Glomerular visceral epithelial cell (primary cell): ENCODE results near the gene HLA-F.

Experiments
- DNase-seq: peaks from one replicate; pipeline ENCODE4 v3.0.0-alpha.2; 2016; ENCODE audit errors: extremely low spot score

Gene HLA-F

GRCh38 chr6:29723262-29723665, at the start of gene HLA-F:
Gene HLA-F, plus strand, starts transcription at chr6:29723434. Its CDS starts 30 bp downstream, at chr6:29723464.
- peak; percentile 84 for DNase-seq

- no peak for DNase-seq
Observed at GRCh38 chr6:29674008-29674407, 49.2 kb upstream of the HLA-F start.

GRCh38 chr6:29675561-29675960, 47.7 kb upstream of the HLA-F start:
- no peak for DNase-seq

GRCh38 chr6:29676981-29677601, 46.1 kb upstream of the HLA-F start:
- peak; percentile 20 for DNase-seq

GRCh38 chr6:29678114-29678513, 45.1 kb upstream of the HLA-F start:
- no peak for DNase-seq

- no peak for DNase-seq
Observed at GRCh38 chr6:29679962-29680361, 43.3 kb upstream of the HLA-F start.

GRCh38 chr6:29680416-29680815, 42.8 kb upstream of the HLA-F start:
- no peak for DNase-seq

- no peak for DNase-seq
Observed at GRCh38 chr6:29680904-29681303, 42.3 kb upstream of the HLA-F start, which contains the start of gene ZFP57. Gene ZFP57, minus strand, starts transcription at chr6:29681152. Its CDS starts 4,149 bp downstream, at chr6:29677003.

- no peak for DNase-seq
Observed at GRCh38 chr6:29681811-29682210, 41.4 kb upstream of the HLA-F start.

GRCh38 chr6:29685718-29686326, 37.4 kb upstream of the HLA-F start:
- DNase-seq: no peak

- no peak for DNase-seq
Observed at GRCh38 chr6:29694637-29695036, 28.6 kb upstream of the HLA-F start.

GRCh38 chr6:29696147-29697125, 26.8 kb upstream of the HLA-F start:
- no peak for DNase-seq

GRCh38 chr6:29702519-29703103, 20.6 kb upstream of the HLA-F start:
- DNase-seq: peak; percentile 44

- peak; percentile 57 for DNase-seq
Observed at GRCh38 chr6:29705389-29706231, 17.6 kb upstream of the HLA-F start.

GRCh38 chr6:29708432-29709179, 14.6 kb upstream of the HLA-F start:
- DNase-seq: no peak

- no peak for DNase-seq
Observed at GRCh38 chr6:29709188-29709587, 14.0 kb upstream of the HLA-F start.

- DNase-seq: no peak
Observed at GRCh38 chr6:29710281-29710941, 12.8 kb upstream of the HLA-F start.

GRCh38 chr6:29720863-29721262, 2.4 kb upstream of the HLA-F start:
- DNase-seq: no peak

- no peak for DNase-seq
Observed at GRCh38 chr6:29723666-29724588, 693 bp downstream of the HLA-F start.
